CD4-positive, alpha-beta T cell treated with Interleukin-4 for 1 hour (primary cell): ENCODE results near the gene MGAT5B.

Source experiments
- DNase-seq, 2 donors: peaks; one replicate each; pipeline ENCODE4 v3.0.0-alpha.2; 2020 to 2022

Gene MGAT5B

GRCh38 chr17:76930107-76930506 lies 61.9 kb downstream of the MGAT5B start:
- DNase-seq, result no peak

DNA sequence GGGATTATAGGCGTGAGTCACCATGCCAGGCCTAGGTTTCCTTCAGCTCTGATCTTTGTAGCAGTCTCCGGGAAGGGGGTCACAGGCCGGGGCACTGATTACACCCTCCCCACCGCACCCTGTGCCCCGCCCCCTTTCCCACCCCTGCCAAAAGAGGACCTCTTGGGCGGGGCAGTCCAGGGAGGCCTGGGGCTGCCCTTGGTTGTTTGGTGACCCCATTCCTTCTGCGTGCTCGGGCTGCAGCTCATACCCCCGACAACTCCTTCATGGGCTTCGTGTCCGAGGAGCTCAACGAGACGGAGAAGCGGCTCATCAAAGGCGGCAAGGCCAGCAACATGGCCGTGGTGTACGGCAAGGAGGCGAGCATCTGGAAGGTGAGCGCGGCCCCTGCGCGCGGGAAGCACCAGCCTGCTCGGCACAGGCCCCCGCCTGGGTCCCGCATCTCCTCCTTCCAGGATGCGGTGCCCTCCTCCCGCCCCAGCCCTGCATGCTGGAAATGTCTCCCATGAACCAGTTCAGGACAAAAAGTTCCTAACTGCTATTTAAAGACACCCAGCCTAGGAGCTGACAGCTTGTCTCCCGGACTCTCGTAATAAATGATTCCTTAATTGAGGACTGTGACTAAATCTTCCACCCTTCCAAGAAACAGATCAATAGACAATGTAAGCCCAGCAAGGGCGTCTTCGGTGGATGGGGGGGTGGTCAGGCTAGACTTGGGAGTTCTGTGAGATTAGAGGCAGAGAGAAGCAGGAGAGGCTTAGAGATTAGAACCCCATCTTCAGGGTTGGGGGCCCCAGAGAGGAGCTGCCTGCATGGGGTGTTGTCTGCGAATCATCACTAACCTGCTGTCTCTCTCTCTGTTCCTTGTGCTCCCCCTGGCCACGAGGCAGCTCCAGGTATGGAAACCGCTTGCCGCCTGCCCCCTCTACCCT lies 64.5 kb downstream of the MGAT5B start:
- DNase-seq, result no peak

GRCh38 chr17:76934561-76935320 lies 66.5 kb downstream of the MGAT5B start:
- no peak for DNase-seq

DNA sequence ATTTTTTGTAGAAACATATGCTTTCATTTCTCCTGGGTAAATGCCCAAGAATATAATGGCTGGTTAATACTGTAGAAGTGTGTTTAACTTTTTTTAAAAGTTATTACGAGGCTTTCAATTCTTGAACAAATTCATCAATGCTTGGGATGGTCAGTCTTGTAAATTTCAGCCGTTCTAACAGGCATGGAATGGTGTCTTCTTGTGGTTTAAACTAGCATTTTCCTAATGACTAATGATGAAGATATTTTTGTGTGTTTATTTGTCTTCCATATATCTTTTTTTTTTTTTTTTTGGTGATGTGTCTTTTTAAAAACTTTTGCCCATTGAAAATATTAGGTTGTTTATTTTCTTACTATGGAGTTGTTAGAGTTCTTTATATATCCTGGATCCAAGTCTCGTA lies 67.1 kb downstream of the MGAT5B start:
- DNase-seq, result no peak

DNA sequence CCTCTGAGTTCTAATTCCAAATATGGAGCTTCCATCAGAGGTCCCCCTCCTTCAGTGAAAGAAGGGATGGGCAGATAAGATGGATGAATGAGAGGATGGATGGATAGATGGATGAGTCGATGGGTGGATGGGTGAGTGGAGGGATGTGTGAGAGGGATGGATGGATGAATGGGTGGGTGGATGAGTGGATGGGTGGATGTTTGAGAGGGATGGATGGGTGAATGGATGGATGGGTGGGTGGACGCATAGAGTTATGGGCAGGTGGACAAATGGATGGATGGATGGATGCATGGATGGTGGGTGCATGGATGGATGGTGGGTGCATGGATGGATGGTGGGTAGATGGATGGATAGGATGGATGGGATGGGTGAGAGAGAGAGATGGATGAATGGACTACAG lies 69.0 kb downstream of the MGAT5B start:
- DNase-seq, result no peak

GRCh38 chr17:76938009-76938408 lies 69.8 kb downstream of the MGAT5B start:
- DNase-seq, result no peak

GRCh38 chr17:76940295-76940694 lies 72.1 kb downstream of the MGAT5B start:
- DNase-seq, result no peak

DNA sequence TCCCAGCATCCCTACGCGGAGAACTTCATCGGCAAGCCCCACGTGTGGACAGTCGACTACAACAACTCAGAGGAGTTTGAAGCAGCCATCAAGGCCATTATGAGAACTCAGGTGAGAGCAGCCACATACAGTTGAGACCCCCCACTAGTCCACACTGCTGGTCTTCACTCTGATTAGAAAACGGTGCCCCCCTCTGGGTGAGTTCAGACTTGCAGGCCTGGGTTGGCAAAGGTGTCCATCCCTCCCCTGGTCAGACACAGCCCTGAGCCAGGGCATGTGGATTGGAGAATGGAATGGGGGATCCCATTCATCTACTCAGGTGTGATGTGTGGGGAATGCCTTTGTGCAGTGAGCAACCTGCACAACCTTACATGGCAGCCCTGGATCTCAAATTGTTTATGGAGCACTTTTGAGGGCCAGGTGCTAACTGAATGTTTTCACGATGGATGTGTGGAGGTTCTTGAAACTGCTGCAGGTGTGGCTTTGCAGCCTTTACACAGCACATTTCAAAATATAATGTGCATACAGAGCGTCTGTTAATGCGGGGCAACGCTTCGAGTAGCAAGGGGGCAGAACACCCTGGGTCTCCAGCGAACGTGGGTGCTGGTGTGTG lies 72.6 kb downstream of the MGAT5B start:
- no peak for DNase-seq

DNA sequence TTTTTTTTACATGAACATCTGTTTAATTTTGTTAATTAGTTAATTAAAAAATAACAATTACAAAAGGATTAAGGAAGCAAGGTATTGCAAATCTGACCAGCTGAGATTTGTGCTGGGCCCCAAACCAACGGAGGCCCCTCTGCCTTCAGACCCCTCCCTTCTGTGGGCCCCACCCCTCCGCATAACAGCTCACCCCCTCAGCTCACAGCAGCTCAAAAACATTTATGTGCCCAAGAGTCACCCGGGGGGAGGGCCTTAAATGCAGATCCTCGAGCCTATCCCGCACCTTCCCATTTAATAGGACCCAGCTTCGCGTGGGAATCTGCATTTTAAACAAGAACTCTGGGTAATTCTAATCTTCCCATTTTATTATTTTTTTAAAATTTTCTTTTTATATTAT lies 75.0 kb downstream of the MGAT5B start:
- DNase-seq, result no peak

DNA sequence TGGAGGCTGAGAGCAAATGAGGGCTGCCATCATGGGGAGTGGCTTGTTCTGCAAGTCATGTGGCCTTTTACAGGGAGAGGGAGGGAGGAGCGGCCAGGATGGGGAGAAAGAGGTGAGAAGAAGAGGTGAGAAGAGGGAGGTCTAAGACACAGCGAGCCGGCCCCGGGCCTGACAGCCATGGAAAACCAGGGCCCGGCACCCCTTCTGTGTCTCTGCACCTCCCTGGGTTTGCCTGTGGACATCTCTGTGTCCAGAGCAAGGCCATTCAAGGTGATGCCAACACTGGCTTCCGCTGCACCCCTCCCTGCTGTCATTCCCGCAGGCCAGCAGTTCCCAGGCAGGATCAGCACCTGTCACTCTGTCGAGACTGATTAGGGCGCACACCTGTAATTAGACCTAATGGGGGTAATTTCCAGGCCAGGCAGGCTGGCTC lies 75.6 kb downstream of the MGAT5B start:
- no peak for DNase-seq

GRCh38 chr17:76944477-76944876 lies 76.3 kb downstream of the MGAT5B start:
- DNase-seq, result no peak

GRCh38 chr17:76946111-76946771 lies 78.0 kb downstream of the MGAT5B start:
- DNase-seq, result no peak

GRCh38 chr17:76946772-76947135 lies 78.5 kb downstream of the MGAT5B start:
- DNase-seq, result no peak

DNA sequence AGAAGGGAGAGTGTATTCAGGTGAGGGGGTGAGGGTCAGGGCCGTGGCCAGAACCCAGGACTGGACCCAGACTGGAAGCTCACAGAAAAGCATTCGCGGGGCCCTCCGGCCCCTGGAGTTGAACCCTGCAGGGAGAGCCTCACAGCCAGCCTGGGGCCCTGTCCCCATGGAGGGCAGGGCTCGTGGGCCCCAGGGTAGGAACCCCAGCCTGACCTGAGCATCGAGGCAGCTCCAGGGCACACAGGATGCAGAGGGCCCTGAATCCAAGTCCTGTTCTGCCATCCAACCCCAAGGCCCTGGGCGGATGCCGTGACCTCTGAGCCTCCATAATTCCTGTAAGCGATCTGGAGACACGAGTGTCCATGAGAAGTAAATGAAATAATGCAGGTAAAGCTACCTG lies 79.1 kb downstream of the MGAT5B start:
- DNase-seq, result no peak

DNA sequence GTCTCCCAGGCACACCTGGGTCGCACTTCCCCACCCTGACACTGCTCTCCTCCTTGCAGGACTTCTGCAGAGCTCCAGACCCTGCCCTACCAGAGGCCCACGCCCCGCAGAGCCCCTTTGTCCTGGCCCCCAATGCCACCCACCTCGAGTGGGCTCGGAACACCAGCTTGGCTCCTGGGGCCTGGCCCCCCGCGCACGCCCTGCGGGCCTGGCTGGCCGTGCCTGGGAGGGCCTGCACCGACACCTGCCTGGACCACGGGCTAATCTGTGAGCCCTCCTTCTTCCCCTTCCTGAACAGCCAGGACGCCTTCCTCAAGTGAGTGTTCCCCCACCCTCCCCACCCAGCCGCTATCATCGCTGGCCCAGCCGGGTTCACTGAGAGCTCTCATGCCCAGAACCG lies 79.6 kb downstream of the MGAT5B start:
- no peak for DNase-seq

- DNase-seq, result no peak
Measured at GRCh38 chr17:76948301-76948700, 80.1 kb downstream of the MGAT5B start.

GRCh38 chr17:76948726-76949342 lies 80.6 kb downstream of the MGAT5B start:
- no peak for DNase-seq

- DNase-seq, result no peak
Measured at GRCh38 chr17:76949913-76950695, 81.9 kb downstream of the MGAT5B start.

- DNase-seq, result no peak
Measured at GRCh38 chr17:76951375-76951905, 83.2 kb downstream of the MGAT5B start.

GRCh38 chr17:76952402-76952801 lies 84.2 kb downstream of the MGAT5B start:
- DNase-seq, result no peak

DNA sequence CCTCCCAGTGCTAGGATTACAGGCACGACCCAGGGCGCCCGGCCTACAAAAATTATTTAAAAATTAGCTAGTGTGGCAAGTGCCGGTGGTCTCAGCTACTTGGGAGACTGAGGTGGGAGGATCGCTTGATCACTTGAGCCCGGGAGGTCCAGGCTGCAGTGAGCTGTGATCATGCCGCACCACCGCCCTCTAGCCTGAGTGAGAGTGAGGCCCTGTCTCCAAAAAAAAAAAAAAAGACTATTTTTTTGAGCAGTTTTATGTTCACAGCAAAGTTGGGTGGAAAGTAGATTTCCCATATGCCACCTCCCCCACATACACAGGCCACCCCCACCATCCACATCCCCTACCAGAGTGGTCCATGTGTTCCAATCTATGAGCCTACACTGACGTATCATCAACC lies 84.9 kb downstream of the MGAT5B start:
- DNase-seq, result no peak

GRCh38 chr17:76953946-76954345 lies 85.7 kb downstream of the MGAT5B start:
- DNase-seq, result no peak
